Measurements from ENCODE around the gene LARP1.
"Not testable (repeated sequence)": the region's sequence is repeated elsewhere in the genome, so short reads cannot be mapped to it uniquely, and the experiment has no call there.

LARP1 gene

GRCh38 chr5:154823605-154824004 is 68.4 kb downstream of the LARP1 start:
- TF ChIP-seq CTCF (IDR thresholded peaks at IDR 0.05; ENCODE audit: low read depth, low read length): no peak
- no peak overlapping the region for H3K4me3 ChIP-seq (replicated peaks in 1 of 2; ENCODE audit: low read depth in 2 of 2, low read length in 2 of 2)
- DNase-seq (ENCODE audit: low read depth in 2 of 2): no peak

GRCh38 chr5:154824070-154824469 is 68.9 kb downstream of the LARP1 start:
- H3K4me3 ChIP-seq (replicated peaks in 1 of 2; ENCODE audit: low read depth in 2 of 2, low read length in 2 of 2): no peak overlapping the region
- no peak for DNase-seq (ENCODE audit: low read depth in 2 of 2)
- TF ChIP-seq CTCF (IDR thresholded peaks at IDR 0.05; ENCODE audit: low read depth, low read length): no peak

GRCh38 chr5:154829181-154829588 is 74.0 kb downstream of the LARP1 start:
- no peak for TF ChIP-seq CTCF (IDR thresholded peaks at IDR 0.05; ENCODE audit: low read depth, low read length)
- no peak for DNase-seq (ENCODE audit: low read depth in 2 of 2)
- H3K4me3 ChIP-seq (replicated peaks in 1 of 2; ENCODE audit: low read depth in 2 of 2, low read length in 2 of 2): no peak overlapping the region

- peak in 1 of 2 donors; percentile 49 for DNase-seq (ENCODE audit: low read depth in 2 of 2)
- H3K4me3 ChIP-seq (replicated peaks in 1 of 2; ENCODE audit: low read depth in 2 of 2, low read length in 2 of 2): no peak overlapping the region
- TF ChIP-seq CTCF (IDR thresholded peaks at IDR 0.05; ENCODE audit: low read depth, low read length): no peak
These were observed 74.5 kb downstream of the LARP1 start for GRCh38 chr5:154829589-154830218.

GRCh38 chr5:154830219-154830595 is 75.0 kb downstream of the LARP1 start:
- no peak for DNase-seq (ENCODE audit: low read depth in 2 of 2)
- no peak overlapping the region for H3K4me3 ChIP-seq (replicated peaks in 1 of 2; ENCODE audit: low read depth in 2 of 2, low read length in 2 of 2)
- TF ChIP-seq CTCF (IDR thresholded peaks at IDR 0.05; ENCODE audit: low read depth, low read length): no peak

GRCh38 chr5:154830596-154830995 is 75.4 kb downstream of the LARP1 start:
- no peak for DNase-seq (ENCODE audit: low read depth in 2 of 2)
- H3K4me3 ChIP-seq (replicated peaks in 1 of 2; ENCODE audit: low read depth in 2 of 2, low read length in 2 of 2): no peak overlapping the region
- no peak for TF ChIP-seq CTCF (IDR thresholded peaks at IDR 0.05; ENCODE audit: low read depth, low read length)

GRCh38 chr5:154831451-154831850 is 76.3 kb downstream of the LARP1 start:
- no peak for DNase-seq (ENCODE audit: low read depth in 2 of 2)
- TF ChIP-seq CTCF (IDR thresholded peaks at IDR 0.05; ENCODE audit: low read depth, low read length): no peak
- no peak overlapping the region for H3K4me3 ChIP-seq (replicated peaks in 1 of 2; ENCODE audit: low read depth in 2 of 2, low read length in 2 of 2)

- DNase-seq (ENCODE audit: low read depth in 2 of 2); H3K4me3 ChIP-seq (replicated peaks in 1 of 2; ENCODE audit: low read depth in 2 of 2, low read length in 2 of 2): not testable (repeated sequence)
These were observed 77.6 kb downstream of the LARP1 start for GRCh38 chr5:154832804-154833203.
